ENCODE data around the gene MAGI2.

GRCh38 chr7:78124216-78124615 lies 1329.3 kb downstream of the MAGI2 start:
- TF ChIP-seq CTCF (IDR thresholded peaks at IDR 0.05), result no peak
- TF ChIP-seq POLR2A (IDR thresholded peaks at IDR 0.05), result no peak

All from esophagus squamous epithelium (tissue), 4 donors.